ENCODE results near the gene DNAJC5. TPM values are rescaled to one million over a fixed set of nuclear protein-coding genes. Genes with fewer than 3 reads are reported as not detected.
A peak's percentile ranks its signal among the peaks of the same experiment; 100 is the strongest.
"Not testable (repeated sequence)": the region's sequence is repeated elsewhere in the genome, so short reads cannot be mapped to it uniquely, and the experiment has no call there.

The DNAJC5 gene
- total and polyA plus RNA-seq, 9 of the 15 experiments (the other 6 are each of a cell fraction or from before 2014, with no cell fraction given), result 0.95 to 42.8 (median 23.4) TPM

GRCh38 chr20:63929071-63929470, 34.1 kb downstream of the DNAJC5 start:
- CTCF ChIA-PET (ENCODE audit: low intra/inter-chr PET ratio), result no interaction called here
- H3K36me3 ChIP-seq (ENCODE audit: control insufficient read depth, insufficient read depth, low read length), result peaks cover 77% of the 10 kb centered on the region; the same call in 2 of the 3 replicates
- BruUV-seq (replicated peaks), result no TSS peak

GRCh38 chr20:63929473-63929883, 34.6 kb downstream of the DNAJC5 start:
- peaks cover 0 to 22% of the 10 kb centered on the region in 2 experiments; a peak in 2 of 5 replicates for H3K4me1 ChIP-seq (replicated peaks in 1 of 2; ENCODE audit: control insufficient read depth in 2 of 2, insufficient read depth in 2 of 2, low read length in 2 of 2)
- intact Hi-C loops (cut with micrococcal nuclease); POLR2A ChIA-PET; FAIRE-seq; H3K4me3 ChIP-seq; ATAC-seq; H4K20me1 ChIP-seq (replicated peaks; ENCODE audit: control insufficient read depth, insufficient read depth, low read length); BruUV-seq (replicated peaks); H3K27me3 ChIP-seq (ENCODE audit: control insufficient read depth in 2 of 2, insufficient read depth in 2 of 2, low read length in 2 of 2); CTCF ChIA-PET (ENCODE audit: low intra/inter-chr PET ratio); DNase-seq (ENCODE audit: extremely low read depth in 1 of 4, low spot score in 3 of 4); H3K9me3 ChIP-seq (replicated peaks; ENCODE audit: control insufficient read depth, insufficient read depth, low read depth, low read length); H3K9ac ChIP-seq (ENCODE audit: insufficient read depth in 1 of 2, low read depth in 2 of 2, low read length in 2 of 2); in situ Hi-C loops (cut with MboI); H3K4me2 ChIP-seq (ENCODE audit: insufficient read depth, low read length); H2AFZ ChIP-seq (ENCODE audit: low read depth, low read length); H3K9me1 ChIP-seq (ENCODE audit: control insufficient read depth, insufficient read depth, low read length); H3K27ac ChIP-seq (ENCODE audit: extremely low read depth, low read depth, low read length): not testable (repeated sequence)
- peaks cover 78% of the 10 kb centered on the region; the same call in 2 of the 3 replicates for H3K36me3 ChIP-seq (ENCODE audit: control insufficient read depth, insufficient read depth, low read length)
- WGBS (ENCODE audit: insufficient coverage, low coverage, missing lambda C conversion rate), result 89% methylated on average over 13 of the region's 31 CpGs
- peaks cover 11% of the 10 kb centered on the region for H3K79me2 ChIP-seq (ENCODE audit: control insufficient read depth, insufficient read depth, low read length)
- TF ChIP-seq HNRNPL (IDR thresholded peaks at IDR 0.05; ENCODE audit: low read depth, low read length), result peak; percentile 51; the same call in 1 of the 2 replicates

More at GRCh38 chr20:63929071-63929470, 34.1 kb downstream of the DNAJC5 start:
- ATAC-seq (no peak), DNase-seq (ENCODE audit: extremely low read depth in 1 of 4, low spot score in 3 of 4) (no peak), FAIRE-seq (no peak)
- Histone ChIP-seq H3K79me2 (ENCODE audit: control insufficient read depth, insufficient read depth, low read length) (peaks cover 14% of the 10 kb centered on the region), H3K9ac (ENCODE audit: insufficient read depth in 1 of 2, low read depth in 2 of 2, low read length in 2 of 2) (no peak overlapping the region), H2AFZ (ENCODE audit: low read depth, low read length) (no peak overlapping the region), H3K4me3 (no peak overlapping the region), H3K27ac (ENCODE audit: extremely low read depth, low read depth, low read length) (no peak overlapping the region), H3K27me3 (ENCODE audit: control insufficient read depth in 2 of 2, insufficient read depth in 2 of 2, low read length in 2 of 2) (no peaks in the 10 kb centered on the region), H3K9me3 (replicated peaks; ENCODE audit: control insufficient read depth, insufficient read depth, low read depth, low read length) (no peaks in the 10 kb centered on the region), H3K4me2 (ENCODE audit: insufficient read depth, low read length) (no peak overlapping the region), H4K20me1 (replicated peaks; ENCODE audit: control insufficient read depth, insufficient read depth, low read length) (0 out of 2 replicates have a peak, but pooled peaks cover 4% of the 10 kb centered on the region), H3K4me1 (replicated peaks in 1 of 2; ENCODE audit: control insufficient read depth in 2 of 2, insufficient read depth in 2 of 2, low read length in 2 of 2) (peaks cover 0 to 18% of the 10 kb centered on the region in 2 experiments; a peak in 2 of 5 replicates), H3K9me1 (ENCODE audit: control insufficient read depth, insufficient read depth, low read length) (no peaks in the 10 kb centered on the region)
- intact Hi-C loops (cut with micrococcal nuclease) (no loop called here), in situ Hi-C loops (cut with MboI) (no loop called here)
- WGBS (ENCODE audit: insufficient coverage, low coverage, missing lambda C conversion rate), result 98% methylated on average over 23 of the region's 26 CpGs
- TF ChIP-seq POLR2G (IDR thresholded peaks at IDR 0.05; ENCODE audit: low read depth, low read length), result peak; percentile 40; the same call in 1 of the 2 replicates
- TF ChIP-seq ZNF395 (CRISPR knock-in tag; IDR thresholded peaks at IDR 0.05), result no peak
- POLR2A ChIA-PET, result interaction anchor here (0.6 to 1.3 kb wide), 2 partner anchors 11 to 918 kb away, joined by 3 to 4 read pairs; no protein-coding TSS in a partner anchor
